Activated T-cell treated with anti-CD3 and anti-CD28 coated beads, Interleukin-2, amount 50 U/mL, for 1 hour (primary cell): Measurements from ENCODE around the gene DEDD2.

Experiments
- DNase-seq: peaks from one replicate; pipeline ENCODE4 v3.0.0-alpha.2; 2020

Gene DEDD2

GRCh38 chr19:42226886-42227285 lies 9.4 kb upstream of the DEDD2 start:
- no peak for DNase-seq

- no peak for DNase-seq
These were observed 8.3 kb upstream of the DEDD2 start for GRCh38 chr19:42225718-42226292.

- DNase-seq, result no peak
These were observed 7.7 kb upstream of the DEDD2 start for GRCh38 chr19:42224940-42225717.

GRCh38 chr19:42220751-42221097 lies 3.2 kb upstream of the DEDD2 start:
- DNase-seq, result no peak

GRCh38 chr19:42219812-42220750 lies 2.6 kb upstream of the DEDD2 start, which contains the start of gene ZNF526:
Gene ZNF526, plus strand, starts transcription at chr19:42220312. Its CDS starts 4,092 bp downstream, at chr19:42224404.
- DNase-seq, result peak; percentile 96

GRCh38 chr19:42216653-42217519 lies 591 bp downstream of the DEDD2 start:
- DNase-seq, result peak; percentile 34

- DNase-seq, result no peak
These were observed 2.5 kb downstream of the DEDD2 start for GRCh38 chr19:42214810-42215485.

GRCh38 chr19:42212886-42213285 lies 4.6 kb downstream of the DEDD2 start:
- DNase-seq, result no peak

- no peak for DNase-seq
These were observed 8.9 kb downstream of the DEDD2 start for GRCh38 chr19:42208612-42209011.

- DNase-seq, result no peak
These were observed 9.7 kb downstream of the DEDD2 start for GRCh38 chr19:42207767-42208271.

GRCh38 chr19:42206871-42207755 lies 10.4 kb downstream of the DEDD2 start:
- DNase-seq, result no peak

GRCh38 chr19:42204664-42205063 lies 12.8 kb downstream of the DEDD2 start:
- no peak for DNase-seq

- DNase-seq, result no peak
These were observed 13.8 kb downstream of the DEDD2 start for GRCh38 chr19:42203700-42204099.

- no peak for DNase-seq
These were observed 15.1 kb downstream of the DEDD2 start for GRCh38 chr19:42202290-42202880.

GRCh38 chr19:42201489-42202289 lies 15.8 kb downstream of the DEDD2 start:
- DNase-seq, result peak; percentile 36

- no peak for DNase-seq
These were observed 17.3 kb downstream of the DEDD2 start for GRCh38 chr19:42200116-42200715.

GRCh38 chr19:42199440-42200115 lies 17.9 kb downstream of the DEDD2 start:
- peak; percentile 56 for DNase-seq
